HL-60 (cell line): ENCODE data around the gene DLK1.

Experiments used
- DNase-seq, 2 experiments: peaks; one replicate each; pipeline ENCODE4 v3.0.0-alpha.2; 2010 to 2020; ENCODE audit warnings: low read depth in 1 of 2, low spot score in 1 of 2
- H3K27ac ChIP-seq: fragments of 250-450 bp; sonication (Bioruptor Pico); replicated peaks from 2 replicates; pipeline ENCODE4 v1.5.1; 2020; ENCODE audit warnings: mild to moderate bottlenecking, moderate library complexity
- H3K27me3 ChIP-seq: fragments of 250-450 bp; sonication (Bioruptor Pico); 2 replicates; pipeline ENCODE4 v1.5.1; 2021; ENCODE audit warnings: mild to moderate bottlenecking, moderate library complexity; ENCODE audit not compliant: insufficient read depth, poor library complexity, severe bottlenecking
- H3K4me3 ChIP-seq: replicated peaks from 2 replicates; pipeline ENCODE4 v1.5.1; 2011; ENCODE audit warnings: mild to moderate bottlenecking, control low read depth, low read length; ENCODE audit not compliant: insufficient read depth
- CTCF ChIP-seq: IDR thresholded peaks from one replicate; pipeline ENCODE4 v1.5.1; 2011; ENCODE audit warnings: low read length, control low read depth, inconsistent platforms; ENCODE audit not compliant: insufficient read depth
- GABPA ChIP-seq: IDR thresholded peaks from 2 replicates; pipeline ENCODE4 v1.6.1; 2012; ENCODE audit warnings: low read depth
- POLR2AphosphoS5 ChIP-seq: IDR thresholded peaks from 2 replicates; pipeline ENCODE4 v1.6.1; 2012; ENCODE audit warnings: low read depth
- REST ChIP-seq: IDR thresholded peaks from 2 replicates; pipeline ENCODE4 v1.6.1; 2012; ENCODE audit warnings: low read depth; ENCODE audit not compliant: insufficient replicate concordance
- SPI1 ChIP-seq: IDR thresholded peaks from 2 replicates; pipeline ENCODE4 v1.6.1; 2012; ENCODE audit warnings: low read depth, mild to moderate bottlenecking, borderline replicate concordance

Gene DLK1

GRCh38 chr14:100782516-100783320 lies 56.0 kb downstream of the DLK1 start:
- TF ChIP-seq GABPA (no peak), CTCF (no peak), POLR2AphosphoS5 (no peak), REST (no peak), SPI1 (no peak)
- DNase-seq = no peak

GRCh38 chr14:100783630-100784370 lies 57.1 kb downstream of the DLK1 start:
- Histone ChIP-seq H3K27me3 (no peaks in the 10 kb centered on the region), H3K4me3 (no peak overlapping the region), H3K27ac (no peak overlapping the region)
- DNase-seq = no peak
- no peak for TF ChIP-seq CTCF
- no peak for TF ChIP-seq POLR2AphosphoS5
- no peak for TF ChIP-seq GABPA
- TF ChIP-seq REST = no peak

More at GRCh38 chr14:100782516-100783320, 56.0 kb downstream of the DLK1 start:
- Histone ChIP-seq H3K4me3 (no peak overlapping the region), H3K27me3 (no peaks in the 10 kb centered on the region), H3K27ac (no peak overlapping the region)

GRCh38 chr14:100784523-100785337 lies 58.0 kb downstream of the DLK1 start:
- no peak for DNase-seq
- H3K27me3 ChIP-seq = no peaks in the 10 kb centered on the region
- no peak overlapping the region for H3K4me3 ChIP-seq
- no peak overlapping the region for H3K27ac ChIP-seq
- TF ChIP-seq POLR2AphosphoS5 = no peak
- no peak for TF ChIP-seq SPI1
- no peak for TF ChIP-seq GABPA
- TF ChIP-seq CTCF = no peak
- TF ChIP-seq REST = no peak
